ENCODE results near the gene ZZZ3.

GRCh38 chr1:77639056-77639455 is 43.4 kb downstream of the ZZZ3 start:
- TF ChIP-seq POLR2AphosphoS5 (IDR thresholded peaks at IDR 0.05) (no peak), POLR2A (IDR thresholded peaks at IDR 0.05) (no peak)
- TF ChIP-seq, protein P1, sequence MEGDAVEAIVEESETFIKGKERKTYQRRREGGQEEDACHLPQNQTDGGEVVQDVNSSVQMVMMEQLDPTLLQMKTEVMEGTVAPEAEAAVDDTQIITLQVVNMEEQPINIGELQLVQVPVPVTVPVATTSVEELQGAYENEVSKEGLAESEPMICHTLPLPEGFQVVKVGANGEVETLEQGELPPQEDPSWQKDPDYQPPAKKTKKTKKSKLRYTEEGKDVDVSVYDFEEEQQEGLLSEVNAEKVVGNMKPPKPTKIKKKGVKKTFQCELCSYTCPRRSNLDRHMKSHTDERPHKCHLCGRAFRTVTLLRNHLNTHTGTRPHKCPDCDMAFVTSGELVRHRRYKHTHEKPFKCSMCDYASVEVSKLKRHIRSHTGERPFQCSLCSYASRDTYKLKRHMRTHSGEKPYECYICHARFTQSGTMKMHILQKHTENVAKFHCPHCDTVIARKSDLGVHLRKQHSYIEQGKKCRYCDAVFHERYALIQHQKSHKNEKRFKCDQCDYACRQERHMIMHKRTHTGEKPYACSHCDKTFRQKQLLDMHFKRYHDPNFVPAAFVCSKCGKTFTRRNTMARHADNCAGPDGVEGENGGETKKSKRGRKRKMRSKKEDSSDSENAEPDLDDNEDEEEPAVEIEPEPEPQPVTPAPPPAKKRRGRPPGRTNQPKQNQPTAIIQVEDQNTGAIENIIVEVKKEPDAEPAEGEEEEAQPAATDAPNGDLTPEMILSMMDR (IDR thresholded peaks at IDR 0.05 in 8 of 11, conservative IDR thresholded peaks at IDR 0.05 in 3 of 11) = no peak

All from spleen (tissue), 7 donors.